OCI-LY3 (cell line): ENCODE results near the gene FAM241B.

Experiments
- H2AFZ ChIP-seq: fragments of 200-600, 300-600 bp; shearing (Covaris generic); 2 replicates; pipeline ENCODE4 v1.6.0; 2014; ENCODE audit warnings: antibody characterized with exemption, low read depth, low read length
- H3K27ac ChIP-seq: fragments of 200-600, 300-600 bp; sonication (generic); 2 replicates; pipeline ENCODE4 v1.5.1; 2014; ENCODE audit warnings: mild to moderate bottlenecking, low read length, moderate library complexity, mixed read lengths
- H3K27me3 ChIP-seq: fragments of 200-600, 300-600 bp; sonication (generic); 2 replicates; pipeline ENCODE4 v1.6.1; 2014; ENCODE audit warnings: low read depth, low read length, mixed read lengths
- H3K36me3 ChIP-seq: fragments of 200-600, 300-600 bp; sonication (generic); replicated peaks from 2 replicates; pipeline ENCODE3; 2014; ENCODE audit warnings: low read depth, low read length, mixed read lengths
- H3K4me1 ChIP-seq: fragments of 300-600, 200-600 bp; sonication (generic); 2 replicates; pipeline ENCODE4 v1.6.1; 2014; ENCODE audit warnings: low read length, mixed read lengths
- H3K4me2 ChIP-seq: fragments of 200-600, 300-600 bp; sonication (generic); 2 replicates; pipeline ENCODE4 v1.6.1; 2014; ENCODE audit warnings: low read length, mixed read lengths
- H3K4me3 ChIP-seq: fragments of 300-600, 200-600 bp; sonication (generic); 2 replicates; pipeline ENCODE4 v1.5.1; 2014; ENCODE audit warnings: antibody characterized with exemption, mild to moderate bottlenecking, low read length, moderate library complexity
- H3K79me2 ChIP-seq: fragments of 300-600, 200-600 bp; shearing (Covaris generic); 2 replicates; pipeline ENCODE4 v1.6.1; 2014; ENCODE audit warnings: mild to moderate bottlenecking, low read length, mixed read lengths
- H3K9ac ChIP-seq: fragments of 300-600, 200-600 bp; shearing (Covaris generic); 2 replicates; pipeline ENCODE4 v1.6.0; 2014; ENCODE audit warnings: mild to moderate bottlenecking, low read length, moderate library complexity
- H3K9me3 ChIP-seq: fragments of 200-600, 300-600 bp; shearing (Covaris generic); 2 replicates; pipeline ENCODE4 v1.6.1; 2014; ENCODE audit warnings: low read length, mixed read lengths; ENCODE audit not compliant: insufficient read depth
- H4K20me1 ChIP-seq: fragments of 200-600, 300-600 bp; sonication (generic); 2 replicates; pipeline ENCODE4 v1.6.1; 2016; ENCODE audit warnings: low read length, mixed read lengths; ENCODE audit not compliant: insufficient read depth
- CTCF ChIP-seq: fragments of 200-600, 300-600 bp; sonication (generic); IDR thresholded peaks from 2 replicates; pipeline ENCODE4 v1.5.1; 2014; ENCODE audit warnings: antibody characterized with exemption, low read length, low read depth
- EZH2phosphoT487 ChIP-seq: fragments of 200-600 bp; shearing (Covaris generic); IDR thresholded peaks from 2 replicates; pipeline ENCODE4 v1.6.1; 2018; ENCODE audit warnings: antibody characterized with exemption, mixed run types, low read depth

Gene FAM241B

GRCh38 chr10:69682955-69683474 is 53.0 kb downstream of the FAM241B start:
- H3K4me2 ChIP-seq: no peak overlapping the region
- no peak for TF ChIP-seq EZH2phosphoT487
- TF ChIP-seq CTCF: no peak
- H3K27me3 ChIP-seq: peaks cover 13% of the 10 kb centered on the region
- no peak overlapping the region for H2AFZ ChIP-seq
- no peak overlapping the region for H3K27ac ChIP-seq
- H3K79me2 ChIP-seq: no peaks in the 10 kb centered on the region
- no peak overlapping the region for H3K9ac ChIP-seq
- H3K4me1 ChIP-seq: no peaks in the 10 kb centered on the region
- H3K4me3 ChIP-seq: no peak overlapping the region
- H4K20me1 ChIP-seq: no peaks in the 10 kb centered on the region
- H3K9me3 ChIP-seq: no peaks in the 10 kb centered on the region
- no peaks in the 10 kb centered on the region for H3K36me3 ChIP-seq
